Hepatocyte (in vitro differentiated cells): ENCODE data around the gene CCDC191. TPM values are rescaled to one million over a fixed set of nuclear protein-coding genes. Genes with fewer than 3 reads are reported as not detected.

Experiments
- DNase-seq: peaks from one replicate; pipeline ENCODE4 v3.0.0-alpha.2; 2016; ENCODE audit warnings: low spot score
- H2AFZ ChIP-seq: fragments of 200-600 bp; sonication (generic); 2 replicates; pipeline ENCODE4 v1.6.0; 2016; ENCODE audit warnings: antibody characterized with exemption, mild to moderate bottlenecking
- H3K27ac ChIP-seq: fragments of 200-600 bp; sonication (generic); 2 replicates; pipeline ENCODE4 v1.5.1; 2016; ENCODE audit warnings: mild to moderate bottlenecking
- H3K27me3 ChIP-seq: fragments of 200-600 bp; sonication (generic); 2 replicates; pipeline ENCODE4 v1.6.1; 2016
- H3K36me3 ChIP-seq: fragments of 200-600 bp; sonication (generic); replicated peaks from 2 replicates; pipeline ENCODE4 v1.5.1; 2016; ENCODE audit warnings: low read depth; ENCODE audit not compliant: insufficient read depth
- H3K4me1 ChIP-seq: fragments of 200-600 bp; sonication (generic); 2 replicates; pipeline ENCODE4 v1.5.1; 2016; ENCODE audit warnings: mild to moderate bottlenecking, moderate library complexity; ENCODE audit not compliant: insufficient read depth
- H3K4me2 ChIP-seq: fragments of 200-600 bp; sonication (generic); 2 replicates; pipeline ENCODE4 v1.6.0; 2016
- H3K4me3 ChIP-seq: fragments of 200-600 bp; sonication (generic); 2 replicates; pipeline ENCODE4 v1.5.1; 2016; ENCODE audit warnings: mild to moderate bottlenecking
- H3K79me2 ChIP-seq: fragments of 200-600 bp; sonication (generic); 2 replicates; pipeline ENCODE4 v1.6.0; 2017; ENCODE audit warnings: mild to moderate bottlenecking
- H3K9me2 ChIP-seq: fragments of 200-600 bp; sonication (generic); replicated peaks from 2 replicates; pipeline ENCODE4 v1.6.0; 2017; ENCODE audit warnings: mild to moderate bottlenecking; ENCODE audit not compliant: insufficient read depth
- H3K9me3 ChIP-seq: fragments of 200-600 bp; sonication (generic); 2 replicates; pipeline ENCODE4 v1.5.1; 2016; ENCODE audit warnings: low read depth, mild to moderate bottlenecking
- H4K20me1 ChIP-seq: fragments of 200-600 bp; sonication (generic); 2 replicates; pipeline ENCODE4 v1.6.0; 2016; ENCODE audit warnings: mild to moderate bottlenecking; ENCODE audit not compliant: insufficient read depth, poor library complexity, severe bottlenecking
- CTCF ChIP-seq: fragments of 200-600 bp; sonication (generic); IDR thresholded peaks from 2 replicates; pipeline ENCODE4 v1.5.1; 2016; ENCODE audit warnings: antibody characterized with exemption, mild to moderate bottlenecking; ENCODE audit not compliant: poor library complexity
- EZH2 ChIP-seq: fragments of 200-600 bp; sonication (generic); IDR thresholded peaks from 2 replicates; pipeline ENCODE4 v1.6.1; 2016; ENCODE audit warnings: antibody characterized with exemption, mild to moderate bottlenecking, borderline replicate concordance
- EZH2phosphoT487 ChIP-seq: fragments of 200-600 bp; sonication (generic); IDR thresholded peaks from one replicate; pipeline ENCODE4 v1.6.1; 2018; ENCODE audit warnings: antibody characterized with exemption, mild to moderate bottlenecking, low read depth, moderate library complexity; ENCODE audit not compliant: unreplicated experiment, severe bottlenecking
- WGBS: methylation state at CpG from one replicate; pipeline ENCODE4 v1.1.6; 2016; ENCODE audit warnings: low lambda C conversion rate; ENCODE audit errors: missing lambda C conversion rate; 5-methylcytosine and 5-hydroxymethylcytosine counted together
- polyA plus RNA-seq: library from polyadenylated mRNA; unstranded; fragments of >200 nt; fragmentation: Nextera tagmentation; extraction: Ambion mirVana; gene quantifications from 2 replicates; pipeline ENCODE4 v1.2.1, GENCODE V29; 2016
- total RNA-seq: library from RNA; depleted of rRNA; stranded (reverse); fragments of >200 nt; gene quantifications from 2 replicates; pipeline ENCODE4 v1.2.3, GENCODE V29; 2014

CCDC191 gene
- total and polyA plus RNA-seq, 2 experiments from 2014 or later, result 1.1 to 3.5 TPM

DNA sequence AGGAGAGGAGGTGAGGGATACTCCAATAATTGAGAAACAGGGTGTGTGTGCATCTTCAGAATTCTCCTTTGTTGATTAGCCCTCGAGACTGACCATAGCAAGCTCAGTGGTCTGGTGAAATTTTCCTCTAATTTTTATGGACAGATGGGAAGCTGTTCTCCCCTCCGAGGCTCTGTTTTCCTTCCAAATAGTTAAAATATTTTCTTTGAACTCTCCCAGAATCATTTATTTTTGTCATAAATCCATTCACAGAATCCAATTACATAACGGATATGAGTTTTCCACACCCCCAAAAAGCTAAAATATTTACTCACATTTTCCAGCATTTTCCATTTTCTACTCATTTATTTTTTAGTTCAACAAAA, 36.7 kb upstream of the CCDC191 start:
- Histone ChIP-seq H3K9me3 (no peaks in the 10 kb centered on the region), H3K27ac (no peak overlapping the region), H3K4me2 (no peak overlapping the region), H3K36me3 (no peaks in the 10 kb centered on the region), H2AFZ (peak overlapping the region; percentile 31), H4K20me1 (no peaks in the 10 kb centered on the region), H3K4me1 (no peaks in the 10 kb centered on the region), H3K27me3 (peaks cover 4% of the 10 kb centered on the region), H3K9me2 (no peaks in the 10 kb centered on the region), H3K79me2 (no peaks in the 10 kb centered on the region), H3K4me3 (no peak overlapping the region)
- no peak for DNase-seq
- no peak for TF ChIP-seq CTCF
- no peak for TF ChIP-seq EZH2
- no peak for TF ChIP-seq EZH2phosphoT487
- WGBS, result 53% methylated on average over 3 of the region's 3 CpGs

- peak overlapping the region; percentile 31 for H2AFZ ChIP-seq
These were observed 36.1 kb upstream of the CCDC191 start for GRCh38 chr3:114092151-114093015.

GRCh38 chr3:114089675-114090074, 33.3 kb upstream of the CCDC191 start:
- Histone ChIP-seq H3K4me3 (no peak overlapping the region), H3K9me3 (no peaks in the 10 kb centered on the region), H3K9me2 (no peaks in the 10 kb centered on the region), H3K4me1 (no peaks in the 10 kb centered on the region), H4K20me1 (no peaks in the 10 kb centered on the region), H3K27me3 (peaks cover 4% of the 10 kb centered on the region), H3K27ac (no peak overlapping the region), H3K79me2 (no peaks in the 10 kb centered on the region), H3K36me3 (peaks cover 5% of the 10 kb centered on the region), H3K4me2 (no peak overlapping the region), H2AFZ (no peak overlapping the region)
- DNase-seq, result no peak
- TF ChIP-seq CTCF (no peak), EZH2 (no peak), EZH2phosphoT487 (no peak)

More at GRCh38 chr3:114092151-114093015, 36.1 kb upstream of the CCDC191 start:
- no peaks in the 10 kb centered on the region for H4K20me1 ChIP-seq
- peaks cover 4% of the 10 kb centered on the region for H3K27me3 ChIP-seq
- DNase-seq, result no peak
- no peak overlapping the region for H3K4me2 ChIP-seq
- H3K9me2 ChIP-seq, result no peaks in the 10 kb centered on the region
- no peaks in the 10 kb centered on the region for H3K79me2 ChIP-seq
- no peaks in the 10 kb centered on the region for H3K36me3 ChIP-seq
- H3K27ac ChIP-seq, result no peak overlapping the region
- no peaks in the 10 kb centered on the region for H3K9me3 ChIP-seq
- H3K4me3 ChIP-seq, result no peak overlapping the region
- H3K4me1 ChIP-seq, result no peaks in the 10 kb centered on the region
- 62% methylated on average over 13 of the region's 13 CpGs for WGBS
- no peak for TF ChIP-seq EZH2
- TF ChIP-seq EZH2phosphoT487, result no peak
- TF ChIP-seq CTCF, result no peak
